Caco-2 (cell line): ENCODE data around the gene PIEZO1. TPM values are rescaled to one million over a fixed set of nuclear protein-coding genes. Genes with fewer than 3 reads are reported as not detected.
"Not testable (repeated sequence)": the region's sequence is repeated elsewhere in the genome, so short reads cannot be mapped to it uniquely, and the experiment has no call there.

Experiments
- BruUV-seq: library from RNA; stranded (reverse); fragments of 400-500 nt; replicated peaks from 2 replicates; lab custom pipeline; 2021; lab: Mats Ljungman, UMichigan
- CTCF ChIA-PET: fragments of 300-600 bp; sonication (Branson Sonifier 250); formaldehyde crosslinking; loops from one replicate; lab custom pipeline; 2022; ENCODE audit warnings: antibody characterized with exemption; lab: Charles Lee
- POLR2A ChIA-PET: fragments of 300-600 bp; sonication (Branson Sonifier 250); formaldehyde crosslinking; loops from one replicate; lab custom pipeline; 2022; ENCODE audit warnings: antibody characterized with exemption; lab: Charles Lee
- DNase-seq, 2 experiments: peaks; one replicate each; pipeline versions ENCODE4 v3.0.0 to v3.0.0-alpha.2; 2020 to 2022
- H3K27me3 ChIP-seq: replicated peaks from 2 replicates; pipeline ENCODE4 v1.6.0; 2011; ENCODE audit warnings: low read length; ENCODE audit not compliant: control insufficient read depth, insufficient read depth
- H3K36me3 ChIP-seq: 2 replicates; pipeline ENCODE4 v1.5.1; 2011; ENCODE audit warnings: low read length; ENCODE audit not compliant: control insufficient read depth, insufficient read depth
- H3K4me1 ChIP-seq: fragments of 250-450 bp; sonication (Bioruptor Pico); 2 replicates; pipeline ENCODE4 v1.5.1; 2020; ENCODE audit warnings: mild to moderate bottlenecking
- H3K4me3 ChIP-seq: 2 replicates; pipeline ENCODE4 v1.5.1; 2011; ENCODE audit warnings: low read depth, mild to moderate bottlenecking, control low read depth, low read length
- H3K9me3 ChIP-seq: fragments of 250-450 bp; sonication (Bioruptor Pico); 2 replicates; pipeline ENCODE4 v1.5.1; 2020; ENCODE audit warnings: mild to moderate bottlenecking, moderate library complexity
- H3K27ac Mint-ChIP-seq: one replicate; pipeline ENCODE4 v1.8.0; 2022; ENCODE audit warnings: mixed read lengths; ENCODE audit not compliant: unreplicated experiment
- H3K27me3 Mint-ChIP-seq: one replicate; pipeline ENCODE4 v1.8.0; 2022; ENCODE audit warnings: mixed read lengths; ENCODE audit not compliant: insufficient read depth, unreplicated experiment
- H3K36me3 Mint-ChIP-seq: one replicate; pipeline ENCODE4 v1.8.0; 2022; ENCODE audit warnings: mild to moderate bottlenecking, mixed read lengths; ENCODE audit not compliant: insufficient read depth, unreplicated experiment
- H3K4me1 Mint-ChIP-seq: one replicate; pipeline ENCODE4 v1.8.0; 2022; ENCODE audit warnings: low read depth, mixed read lengths; ENCODE audit not compliant: unreplicated experiment
- H3K4me3 Mint-ChIP-seq: one replicate; pipeline ENCODE4 v1.8.0; 2022; ENCODE audit warnings: mild to moderate bottlenecking, moderate library complexity, mixed read lengths; ENCODE audit not compliant: unreplicated experiment
- H3K9me3 Mint-ChIP-seq: one replicate; pipeline ENCODE4 v1.8.0; 2022; ENCODE audit warnings: mixed read lengths; ENCODE audit not compliant: unreplicated experiment
- intact Hi-C: fragments of 100-400 bp; cut with micrococcal nuclease; formaldehyde crosslinking; loops from one replicate; pipeline ENCODE4 v1.10.0; 2022; ENCODE audit not compliant: unreplicated experiment
- total RNA-seq: library from RNA; stranded (reverse); gene quantifications from 2 replicates; pipeline ENCODE4 v1.2.3, GENCODE V29; 2022
- TF ChIP-seq, protein P1 (sequence below), 2 experiments: fragments of 200-600 bp in 1 of 2; IDR thresholded peaks; 1 replicate in 1 of 2; 2 replicates in 1 of 2; pipeline versions ENCODE4 v1.5.1 to v1.8.0; 2011 to 2022; ENCODE audit warnings: antibody characterized with exemption in 1 of 2, control low read depth in 1 of 2, inconsistent platforms in 1 of 2, low read depth in 1 of 2, low read length in 1 of 2, mild to moderate bottlenecking in 1 of 2, moderate library complexity in 1 of 2; ENCODE audit not compliant: insufficient read depth in 1 of 2, severe bottlenecking in 1 of 2, unreplicated experiment in 1 of 2

PIEZO1 gene
- total RNA-seq, 1 experiment from 2014 or later, result 248 TPM

DNA sequence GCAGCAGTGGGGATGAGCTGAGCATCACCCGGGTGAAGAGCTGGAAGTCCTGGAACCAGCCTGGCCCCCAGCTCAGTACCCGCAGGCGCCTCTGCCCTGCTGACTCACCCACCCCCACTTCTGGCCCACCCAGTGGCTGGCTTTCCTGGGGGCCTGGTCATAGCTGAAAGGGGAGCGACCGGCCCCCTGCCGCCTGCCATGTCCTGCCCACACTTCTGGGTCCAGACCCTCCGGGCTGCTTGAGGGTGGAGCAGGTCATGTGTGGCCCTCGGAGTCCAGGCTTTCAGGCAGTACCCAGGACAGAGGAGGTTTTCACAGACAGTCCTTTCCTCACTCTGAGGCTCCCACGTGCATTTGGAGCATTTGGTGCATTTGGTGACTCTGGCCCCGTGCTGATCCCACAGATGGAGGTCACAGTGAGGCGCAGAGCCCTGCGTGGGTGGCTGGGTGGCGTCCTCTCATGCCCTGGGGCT is 7.1 kb upstream of the PIEZO1 start:
- Histone ChIP-seq H3K36me3 (no peaks in the 10 kb centered on the region), H3K9me3 (no peaks in the 10 kb centered on the region), H3K4me3 (no peak overlapping the region), H3K4me1 (peaks cover 8% of the 10 kb centered on the region), H3K27me3 (no peaks in the 10 kb centered on the region)
- peaks cover 7% of the 10 kb centered on the region for H3K36me3 Mint-ChIP-seq
- no peaks in the 10 kb centered on the region for H3K9me3 Mint-ChIP-seq
- intact Hi-C loops, result no loop called here
- ChIA-PET POLR2A (interaction anchor here (0.6 kb wide), 1 partner anchor 10 kb away, joined by 3 read pairs; no protein-coding TSS in a partner anchor), CTCF (interaction anchor here (0.5 to 4.2 kb wide), 3 partner anchors 29 to 1392 kb away, joined by 3 to 21 read pairs (median 5); no protein-coding TSS in a partner anchor)
- DNase-seq, result no peak
- no peaks in the 10 kb centered on the region for H3K4me1 Mint-ChIP-seq
- no peak overlapping the region for H3K27ac Mint-ChIP-seq
- H3K4me3 Mint-ChIP-seq, result no peak overlapping the region
- H3K27me3 Mint-ChIP-seq, result no peaks in the 10 kb centered on the region
- no TSS peak for BruUV-seq
- TF ChIP-seq, protein P1, sequence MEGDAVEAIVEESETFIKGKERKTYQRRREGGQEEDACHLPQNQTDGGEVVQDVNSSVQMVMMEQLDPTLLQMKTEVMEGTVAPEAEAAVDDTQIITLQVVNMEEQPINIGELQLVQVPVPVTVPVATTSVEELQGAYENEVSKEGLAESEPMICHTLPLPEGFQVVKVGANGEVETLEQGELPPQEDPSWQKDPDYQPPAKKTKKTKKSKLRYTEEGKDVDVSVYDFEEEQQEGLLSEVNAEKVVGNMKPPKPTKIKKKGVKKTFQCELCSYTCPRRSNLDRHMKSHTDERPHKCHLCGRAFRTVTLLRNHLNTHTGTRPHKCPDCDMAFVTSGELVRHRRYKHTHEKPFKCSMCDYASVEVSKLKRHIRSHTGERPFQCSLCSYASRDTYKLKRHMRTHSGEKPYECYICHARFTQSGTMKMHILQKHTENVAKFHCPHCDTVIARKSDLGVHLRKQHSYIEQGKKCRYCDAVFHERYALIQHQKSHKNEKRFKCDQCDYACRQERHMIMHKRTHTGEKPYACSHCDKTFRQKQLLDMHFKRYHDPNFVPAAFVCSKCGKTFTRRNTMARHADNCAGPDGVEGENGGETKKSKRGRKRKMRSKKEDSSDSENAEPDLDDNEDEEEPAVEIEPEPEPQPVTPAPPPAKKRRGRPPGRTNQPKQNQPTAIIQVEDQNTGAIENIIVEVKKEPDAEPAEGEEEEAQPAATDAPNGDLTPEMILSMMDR (IDR thresholded peaks at IDR 0.05; ENCODE audit: insufficient read depth in 1 of 2, low read depth in 1 of 2, low read length in 1 of 2, severe bottlenecking in 1 of 2, unreplicated experiment in 1 of 2), result no peak

GRCh38 chr16:88790312-88791211 is 5.5 kb upstream of the PIEZO1 start:
- Mint-ChIP-seq H3K27ac (no peak overlapping the region), H3K4me3 (no peak overlapping the region), H3K36me3 (peaks cover 10% of the 10 kb centered on the region), H3K9me3 (no peaks in the 10 kb centered on the region), H3K27me3 (no peaks in the 10 kb centered on the region), H3K4me1 (no peaks in the 10 kb centered on the region)
- no TSS peak for BruUV-seq
- no peaks in the 10 kb centered on the region for H3K9me3 ChIP-seq
- intact Hi-C loops, result no loop called here
- ChIA-PET POLR2A (no interaction called here), CTCF (interaction anchor here (2.7 kb wide), 1 partner anchor 53 kb away, joined by 8 read pairs; no protein-coding TSS in a partner anchor)
- H3K4me1 ChIP-seq, result peaks cover 11% of the 10 kb centered on the region
- peak in 1 of 2 experiments; percentile 4 for DNase-seq
- H3K36me3 ChIP-seq, result no peaks in the 10 kb centered on the region
- H3K4me3 ChIP-seq, result no peak overlapping the region
- H3K27me3 ChIP-seq, result no peaks in the 10 kb centered on the region
- TF ChIP-seq, protein P1 (IDR thresholded peaks at IDR 0.05; ENCODE audit: insufficient read depth in 1 of 2, low read depth in 1 of 2, low read length in 1 of 2, severe bottlenecking in 1 of 2, unreplicated experiment in 1 of 2), result no peak

DNA sequence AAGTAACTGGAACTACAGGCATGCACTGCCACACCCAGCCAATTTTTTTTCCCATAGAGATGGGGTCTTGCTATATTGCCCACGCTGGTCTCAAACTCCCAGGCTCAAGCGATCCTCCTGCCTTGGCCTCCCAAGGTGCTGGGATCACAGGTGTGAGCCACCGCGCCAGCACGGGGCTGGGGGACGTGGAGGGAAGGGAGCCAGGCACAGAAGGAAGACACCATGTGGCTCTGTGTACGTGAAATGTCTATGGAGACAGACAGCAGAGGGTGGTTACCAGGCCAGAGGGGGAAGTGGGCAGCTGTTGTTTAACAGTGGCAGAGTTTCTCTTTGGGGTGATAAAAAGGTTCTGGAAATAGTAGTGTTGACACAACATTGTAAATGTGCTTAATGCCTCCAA is 4.6 kb upstream of the PIEZO1 start:
- H3K27ac Mint-ChIP-seq, result no peak overlapping the region
- CTCF ChIA-PET, result interaction anchor here (2.7 kb wide), 1 partner anchor 52 kb away, joined by 8 read pairs; no protein-coding TSS in a partner anchor

DNA sequence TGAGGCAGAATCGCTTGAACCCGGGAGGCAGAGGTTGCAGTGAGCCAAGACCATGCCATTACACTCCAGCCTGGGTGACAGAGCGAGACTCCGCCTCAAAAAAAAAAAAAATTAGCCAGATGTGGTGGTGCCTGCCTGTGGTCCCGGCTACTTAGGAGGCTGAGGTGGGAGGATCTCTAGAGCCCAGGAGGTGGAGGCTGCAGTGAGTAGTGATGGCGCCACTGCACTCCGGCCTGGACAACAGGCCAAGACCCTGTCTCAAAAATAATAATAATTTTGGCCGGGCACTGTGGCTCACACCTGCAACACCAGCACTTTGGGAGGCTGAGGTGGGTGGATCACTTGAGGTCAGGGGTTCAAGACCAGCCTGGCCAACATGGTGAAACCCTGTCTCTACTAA is 3.7 kb upstream of the PIEZO1 start:
- intact Hi-C loops, H3K9me3 ChIP-seq, DNase-seq, H3K4me3 Mint-ChIP-seq, H3K27ac Mint-ChIP-seq, H3K4me1 Mint-ChIP-seq, BruUV-seq, H3K27me3 ChIP-seq, POLR2A ChIA-PET, H3K9me3 Mint-ChIP-seq, H3K36me3 ChIP-seq, H3K4me3 ChIP-seq, H3K27me3 Mint-ChIP-seq: not testable (repeated sequence)
- H3K4me1 ChIP-seq, result peaks cover 14% of the 10 kb centered on the region
- peaks cover 15% of the 10 kb centered on the region for H3K36me3 Mint-ChIP-seq
- CTCF ChIA-PET, result interaction anchor here (0.6 to 2.7 kb wide), 2 partner anchors 14 to 51 kb away, joined by 4 to 8 read pairs; no protein-coding TSS in a partner anchor

More for the DNA sequence above, 4.6 kb upstream of the PIEZO1 start:
- peaks cover 10% of the 10 kb centered on the region for H3K36me3 Mint-ChIP-seq
- POLR2A ChIA-PET, result no interaction called here
- no TSS peak for BruUV-seq
- H3K4me1 Mint-ChIP-seq, result no peaks in the 10 kb centered on the region
- no peaks in the 10 kb centered on the region for H3K36me3 ChIP-seq
- no peak overlapping the region for H3K4me3 ChIP-seq
- H3K27me3 ChIP-seq, result no peaks in the 10 kb centered on the region
- H3K9me3 Mint-ChIP-seq, result no peaks in the 10 kb centered on the region
- H3K4me1 ChIP-seq, result peaks cover 12% of the 10 kb centered on the region
- TF ChIP-seq, protein P1 (IDR thresholded peaks at IDR 0.05; ENCODE audit: insufficient read depth in 1 of 2, low read depth in 1 of 2, low read length in 1 of 2, severe bottlenecking in 1 of 2, unreplicated experiment in 1 of 2), result no peak
- no peaks in the 10 kb centered on the region for H3K9me3 ChIP-seq
- intact Hi-C loops, result no loop called here
- no peak for DNase-seq
- no peak overlapping the region for H3K4me3 Mint-ChIP-seq
- H3K27me3 Mint-ChIP-seq, result no peaks in the 10 kb centered on the region
